ENCODE data around the gene RNF167. TPM values are rescaled to one million over a fixed set of nuclear protein-coding genes. Genes with fewer than 3 reads are reported as not detected.
"Not testable (repeated sequence)": the region's sequence is repeated elsewhere in the genome, so short reads cannot be mapped to it uniquely, and the experiment has no call there.

RNF167 gene
- total RNA-seq, 2 donors from 2014 or later = 120 to 123 TPM

DNA sequence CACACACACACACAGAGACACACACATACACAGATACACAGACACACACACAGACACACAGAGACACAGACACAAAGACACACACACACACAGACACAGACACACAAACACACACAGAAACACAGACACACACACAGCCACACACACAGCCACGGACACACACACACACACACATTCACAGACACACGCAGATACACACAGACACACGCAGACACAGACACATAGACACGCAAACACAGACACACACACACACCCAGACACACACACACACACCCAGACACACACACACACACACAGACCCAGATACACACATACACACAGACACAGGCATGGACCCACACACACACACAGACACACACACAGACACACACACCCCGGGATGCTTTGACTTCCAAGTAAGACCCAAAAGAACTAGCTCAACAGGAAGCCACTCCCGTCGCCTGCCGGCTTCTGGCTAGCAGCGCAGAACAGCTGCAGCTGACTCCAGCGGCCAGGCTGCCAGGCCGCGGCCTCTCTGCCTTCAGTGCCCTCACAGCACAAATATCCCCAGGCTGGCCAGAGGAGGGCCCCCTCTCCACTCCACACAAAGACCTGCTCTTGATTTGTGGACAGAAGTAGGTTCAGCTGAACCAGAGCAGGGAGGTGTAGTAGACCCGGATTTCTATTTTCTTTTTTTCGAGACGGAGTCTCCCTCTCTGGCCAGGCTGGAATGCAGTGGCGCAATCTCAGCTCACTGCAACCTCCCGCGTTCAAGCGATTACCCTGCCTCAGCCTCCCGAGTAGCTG, 31.2 kb upstream of the RNF167 start:
- WGBS, 2 experiments (ENCODE audit: insufficient coverage in 1 of 2, insufficient read length in 1 of 2) = 37 to 43% methylated on average over 12 to 20 of the region's 20 CpGs
- H3K27ac Mint-ChIP-seq = no peak overlapping the region
- peaks cover 9% of the 10 kb centered on the region for H3K27me3 Mint-ChIP-seq (ENCODE audit: insufficient read depth)
- H3K9me3 ChIP-seq (ENCODE audit: control insufficient read depth, low read length) = no peaks in the 10 kb centered on the region
- peak overlapping the region; percentile 6 for H3K9ac ChIP-seq (ENCODE audit: extremely low read depth, low read length, poor library complexity, severe bottlenecking)
- no peaks in the 10 kb centered on the region for H3K4me1 ChIP-seq (ENCODE audit: control insufficient read depth, insufficient read depth, low read length)
- H3K36me3 ChIP-seq (ENCODE audit: control insufficient read depth, insufficient read depth, low read length) = no peaks in the 10 kb centered on the region
- DNase-seq = peak; percentile 99
- H3K9me3 Mint-ChIP-seq = no peaks in the 10 kb centered on the region
- no peaks in the 10 kb centered on the region for H3K27me3 ChIP-seq (ENCODE audit: control insufficient read depth, insufficient read depth, low read length, poor library complexity, severe bottlenecking)
- peaks cover 8% of the 10 kb centered on the region for H3K4me1 Mint-ChIP-seq
- H3K4me3 Mint-ChIP-seq = no peak overlapping the region
- TF ChIP-seq, protein P1, sequence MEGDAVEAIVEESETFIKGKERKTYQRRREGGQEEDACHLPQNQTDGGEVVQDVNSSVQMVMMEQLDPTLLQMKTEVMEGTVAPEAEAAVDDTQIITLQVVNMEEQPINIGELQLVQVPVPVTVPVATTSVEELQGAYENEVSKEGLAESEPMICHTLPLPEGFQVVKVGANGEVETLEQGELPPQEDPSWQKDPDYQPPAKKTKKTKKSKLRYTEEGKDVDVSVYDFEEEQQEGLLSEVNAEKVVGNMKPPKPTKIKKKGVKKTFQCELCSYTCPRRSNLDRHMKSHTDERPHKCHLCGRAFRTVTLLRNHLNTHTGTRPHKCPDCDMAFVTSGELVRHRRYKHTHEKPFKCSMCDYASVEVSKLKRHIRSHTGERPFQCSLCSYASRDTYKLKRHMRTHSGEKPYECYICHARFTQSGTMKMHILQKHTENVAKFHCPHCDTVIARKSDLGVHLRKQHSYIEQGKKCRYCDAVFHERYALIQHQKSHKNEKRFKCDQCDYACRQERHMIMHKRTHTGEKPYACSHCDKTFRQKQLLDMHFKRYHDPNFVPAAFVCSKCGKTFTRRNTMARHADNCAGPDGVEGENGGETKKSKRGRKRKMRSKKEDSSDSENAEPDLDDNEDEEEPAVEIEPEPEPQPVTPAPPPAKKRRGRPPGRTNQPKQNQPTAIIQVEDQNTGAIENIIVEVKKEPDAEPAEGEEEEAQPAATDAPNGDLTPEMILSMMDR (conservative IDR thresholded peaks at IDR 0.05) = peak; percentile 87
- no peak overlapping the region for H3K4me3 ChIP-seq (ENCODE audit: low read length)
- no peaks in the 10 kb centered on the region for H3K36me3 Mint-ChIP-seq (ENCODE audit: low read depth)
- peak overlapping the region; percentile 76 for H3K27ac ChIP-seq (ENCODE audit: low read depth, low read length)

DNA sequence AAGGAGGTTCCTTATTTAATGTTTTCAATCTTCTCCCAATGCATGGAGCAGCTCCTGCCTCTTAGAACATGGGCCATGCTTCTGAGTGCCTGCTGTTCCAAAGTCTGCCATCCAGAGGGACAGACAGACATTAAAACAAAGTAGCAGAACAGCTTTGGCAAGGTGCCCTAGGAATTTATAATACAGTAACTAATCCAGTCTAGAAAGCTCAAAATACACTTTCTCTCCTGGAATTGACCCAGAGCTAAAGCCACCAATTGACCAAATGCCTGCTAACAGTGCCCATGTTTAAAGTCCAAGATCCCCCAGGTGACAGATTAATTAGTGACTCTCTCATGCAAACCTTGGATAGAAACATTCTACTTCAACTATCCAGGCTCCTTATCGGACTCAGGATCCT, 26.1 kb upstream of the RNF167 start:
- H3K4me3 ChIP-seq (ENCODE audit: low read length) = no peak overlapping the region
- no peaks in the 10 kb centered on the region for H3K9me3 Mint-ChIP-seq
- TF ChIP-seq, protein P1 (conservative IDR thresholded peaks at IDR 0.05) = no peak
- 88% methylated on average over 1 of the region's 1 CpG; no CpG with 5 or more reads in 1 of the 2 experiments for WGBS, 2 experiments (ENCODE audit: insufficient coverage in 1 of 2, insufficient read length in 1 of 2)
- H3K9ac ChIP-seq (ENCODE audit: extremely low read depth, low read length, poor library complexity, severe bottlenecking) = no peak overlapping the region
- no peaks in the 10 kb centered on the region for H3K36me3 ChIP-seq (ENCODE audit: control insufficient read depth, insufficient read depth, low read length)
- no peaks in the 10 kb centered on the region for H3K9me3 ChIP-seq (ENCODE audit: control insufficient read depth, low read length)
- DNase-seq = no peak
- no peaks in the 10 kb centered on the region for H3K27me3 Mint-ChIP-seq (ENCODE audit: insufficient read depth)
- H3K4me3 Mint-ChIP-seq = no peak overlapping the region
- no peak overlapping the region for H3K27ac Mint-ChIP-seq
- H3K36me3 Mint-ChIP-seq (ENCODE audit: low read depth) = no peaks in the 10 kb centered on the region
- H3K4me1 ChIP-seq (ENCODE audit: control insufficient read depth, insufficient read depth, low read length) = no peaks in the 10 kb centered on the region
- H3K27ac ChIP-seq (ENCODE audit: low read depth, low read length) = no peak overlapping the region
- H3K27me3 ChIP-seq (ENCODE audit: control insufficient read depth, insufficient read depth, low read length, poor library complexity, severe bottlenecking) = no peaks in the 10 kb centered on the region
- peaks cover 8% of the 10 kb centered on the region for H3K4me1 Mint-ChIP-seq

DNA sequence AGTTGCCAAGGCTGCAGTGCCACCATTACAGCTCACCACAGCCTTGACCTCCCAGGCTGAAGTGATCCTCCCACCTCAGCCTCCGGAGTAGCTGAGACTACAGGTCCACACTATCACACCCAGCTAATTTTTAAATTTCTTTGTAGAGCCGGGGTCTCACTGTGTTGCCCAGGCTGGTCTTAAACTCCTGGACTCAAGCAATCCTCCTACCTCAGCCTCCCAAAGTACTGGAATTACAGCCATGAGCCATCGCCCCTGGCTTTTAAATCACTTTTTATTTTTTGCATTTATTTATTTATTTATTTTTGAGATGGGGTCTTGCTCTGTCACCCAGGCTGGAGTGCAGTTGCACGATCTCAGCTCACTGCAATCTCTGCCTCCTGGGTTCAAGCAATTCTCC, 25.5 kb upstream of the RNF167 start:
- not testable (repeated sequence) for H3K4me3 Mint-ChIP-seq; H3K4me3 ChIP-seq (ENCODE audit: low read length); H3K27ac Mint-ChIP-seq; H3K9me3 ChIP-seq (ENCODE audit: control insufficient read depth, low read length); H3K27me3 ChIP-seq (ENCODE audit: control insufficient read depth, insufficient read depth, low read length, poor library complexity, severe bottlenecking); H3K4me1 Mint-ChIP-seq; H3K4me1 ChIP-seq (ENCODE audit: control insufficient read depth, insufficient read depth, low read length); H3K9ac ChIP-seq (ENCODE audit: extremely low read depth, low read length, poor library complexity, severe bottlenecking); H3K27me3 Mint-ChIP-seq (ENCODE audit: insufficient read depth); H3K27ac ChIP-seq (ENCODE audit: low read depth, low read length); H3K36me3 ChIP-seq (ENCODE audit: control insufficient read depth, insufficient read depth, low read length); H3K36me3 Mint-ChIP-seq (ENCODE audit: low read depth); DNase-seq; H3K9me3 Mint-ChIP-seq
- 85 to 88% methylated on average over 3 of the region's 4 CpGs for WGBS, 2 experiments (ENCODE audit: insufficient coverage in 1 of 2, insufficient read length in 1 of 2)
